Activated B cell treated with CpG ODN at 0.5 μM for 24 hours (primary cell): ENCODE measurements around the gene FBH1. TPM values are rescaled to one million over a fixed set of nuclear protein-coding genes. Genes with fewer than 3 reads are reported as not detected.

Source experiments
- ATAC-seq: fragments of 200-7000 bp; cut with Tn5 transposase; one replicate; pipeline ENCODE4 v1.10.0; 2021; ENCODE audit warnings: low read depth, mild to moderate bottlenecking, moderate library complexity
- CTCF ChIA-PET: fragments of 350-600 bp; sonication (Branson Sonifier 250); formaldehyde crosslinking; loops from one replicate; lab custom pipeline; 2021; ENCODE audit warnings: antibody characterized with exemption; lab: Charles Lee
- POLR2A ChIA-PET: fragments of 350-600 bp; sonication (Branson Sonifier 250); formaldehyde crosslinking; loops from one replicate; lab custom pipeline; 2021; ENCODE audit warnings: antibody characterized with exemption; lab: Charles Lee
- DNase-seq: peaks from one replicate; pipeline ENCODE4 v3.0.0; 2022
- H3K27ac Mint-ChIP-seq: one replicate; pipeline ENCODE4 v1.8.0; 2020; ENCODE audit warnings: mixed read lengths
- H3K27me3 Mint-ChIP-seq: one replicate; pipeline ENCODE4 v1.8.0; 2021; ENCODE audit warnings: mixed read lengths
- H3K36me3 Mint-ChIP-seq: one replicate; pipeline ENCODE4 v1.8.0; 2021; ENCODE audit warnings: low read depth, mixed read lengths
- H3K4me1 Mint-ChIP-seq: one replicate; pipeline ENCODE4 v1.8.0; 2021; ENCODE audit warnings: mixed read lengths
- H3K4me3 Mint-ChIP-seq: one replicate; pipeline ENCODE4 v1.8.0; 2020; ENCODE audit warnings: mild to moderate bottlenecking, mixed read lengths
- H3K9me3 Mint-ChIP-seq: one replicate; pipeline ENCODE4 v1.8.0; 2020; ENCODE audit warnings: mixed read lengths
- intact Hi-C: fragments of 100-400 bp; cut with micrococcal nuclease; formaldehyde crosslinking; loops from one replicate; pipeline ENCODE4 v1.15.1; 2024
- total RNA-seq: library from RNA; stranded (reverse); gene quantifications from 2 replicates; pipeline ENCODE4 v1.2.3, GENCODE V29; 2022
- TF ChIP-seq, protein P1 (sequence below): fragments of 200-600 bp; IDR thresholded peaks from one replicate; pipeline ENCODE4 v1.8.0; 2022; ENCODE audit warnings: antibody characterized with exemption, mild to moderate bottlenecking

FBH1 gene
- total RNA-seq, 1 donor from 2014 or later: 65.5 TPM

- no peak overlapping the region for H3K27ac Mint-ChIP-seq
- POLR2A ChIA-PET: no interaction called here
- no peak overlapping the region for H3K4me3 Mint-ChIP-seq
- H3K36me3 Mint-ChIP-seq: peaks cover 94% of the 10 kb centered on the region
- H3K27me3 Mint-ChIP-seq: no peaks in the 10 kb centered on the region
- H3K4me1 Mint-ChIP-seq: no peaks in the 10 kb centered on the region
- DNase-seq (no peak), ATAC-seq (no peak)
- TF ChIP-seq, protein P1, sequence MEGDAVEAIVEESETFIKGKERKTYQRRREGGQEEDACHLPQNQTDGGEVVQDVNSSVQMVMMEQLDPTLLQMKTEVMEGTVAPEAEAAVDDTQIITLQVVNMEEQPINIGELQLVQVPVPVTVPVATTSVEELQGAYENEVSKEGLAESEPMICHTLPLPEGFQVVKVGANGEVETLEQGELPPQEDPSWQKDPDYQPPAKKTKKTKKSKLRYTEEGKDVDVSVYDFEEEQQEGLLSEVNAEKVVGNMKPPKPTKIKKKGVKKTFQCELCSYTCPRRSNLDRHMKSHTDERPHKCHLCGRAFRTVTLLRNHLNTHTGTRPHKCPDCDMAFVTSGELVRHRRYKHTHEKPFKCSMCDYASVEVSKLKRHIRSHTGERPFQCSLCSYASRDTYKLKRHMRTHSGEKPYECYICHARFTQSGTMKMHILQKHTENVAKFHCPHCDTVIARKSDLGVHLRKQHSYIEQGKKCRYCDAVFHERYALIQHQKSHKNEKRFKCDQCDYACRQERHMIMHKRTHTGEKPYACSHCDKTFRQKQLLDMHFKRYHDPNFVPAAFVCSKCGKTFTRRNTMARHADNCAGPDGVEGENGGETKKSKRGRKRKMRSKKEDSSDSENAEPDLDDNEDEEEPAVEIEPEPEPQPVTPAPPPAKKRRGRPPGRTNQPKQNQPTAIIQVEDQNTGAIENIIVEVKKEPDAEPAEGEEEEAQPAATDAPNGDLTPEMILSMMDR: no peak
- CTCF ChIA-PET: no interaction called here
- H3K9me3 Mint-ChIP-seq: no peaks in the 10 kb centered on the region
- intact Hi-C loops: loop anchor here (10.0 kb wide), 1 partner anchor 486 kb away; no protein-coding TSS in a partner anchor
These were observed 28.7 kb downstream of the FBH1 start for GRCh38 chr10:5918763-5919162.

GRCh38 chr10:5919568-5919967, 29.5 kb downstream of the FBH1 start:
- H3K27me3 Mint-ChIP-seq: no peaks in the 10 kb centered on the region

GRCh38 chr10:5921746-5922145, 31.7 kb downstream of the FBH1 start:
- H3K9me3 Mint-ChIP-seq: no peaks in the 10 kb centered on the region
- peaks cover 92% of the 10 kb centered on the region for H3K36me3 Mint-ChIP-seq
- ChIA-PET CTCF (no interaction called here), POLR2A (no interaction called here)
- intact Hi-C loops: no loop called here
- no peaks in the 10 kb centered on the region for H3K4me1 Mint-ChIP-seq
- no peak overlapping the region for H3K4me3 Mint-ChIP-seq
- ATAC-seq: no peak
- no peak overlapping the region for H3K27ac Mint-ChIP-seq
- H3K27me3 Mint-ChIP-seq: no peaks in the 10 kb centered on the region
- TF ChIP-seq, protein P1: no peak
- no peak for DNase-seq

More at GRCh38 chr10:5919568-5919967, 29.5 kb downstream of the FBH1 start:
- H3K9me3 Mint-ChIP-seq: no peaks in the 10 kb centered on the region
- H3K27ac Mint-ChIP-seq: no peak overlapping the region
- intact Hi-C loops: loop anchor here (10.0 kb wide), 1 partner anchor 485 kb away; no protein-coding TSS in a partner anchor
- ChIA-PET POLR2A (no interaction called here), CTCF (no interaction called here)
- TF ChIP-seq, protein P1: no peak
- ATAC-seq: no peak
- no peaks in the 10 kb centered on the region for H3K4me1 Mint-ChIP-seq
- no peak for DNase-seq
- peaks cover 93% of the 10 kb centered on the region for H3K36me3 Mint-ChIP-seq
- no peak overlapping the region for H3K4me3 Mint-ChIP-seq

DNA sequence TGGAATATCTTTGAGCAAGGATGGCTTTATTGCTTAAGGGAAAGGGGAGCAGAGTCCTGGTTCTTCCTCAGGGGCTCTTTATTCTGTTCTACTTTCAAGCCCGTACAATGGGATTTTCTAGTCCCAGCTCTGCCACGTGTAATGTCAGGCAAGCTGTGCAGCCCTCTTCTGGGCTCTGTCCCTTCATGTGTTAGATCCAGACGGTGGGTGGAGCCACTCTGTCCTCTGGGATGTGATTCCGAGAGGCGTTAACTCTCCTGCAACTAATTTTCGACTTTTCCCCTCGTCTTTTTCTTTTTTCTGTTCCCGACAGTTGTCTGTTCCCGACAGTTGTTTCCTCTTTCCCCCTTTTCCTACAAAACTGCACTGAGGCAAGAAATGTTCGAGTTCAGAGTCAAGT, 34.8 kb downstream of the FBH1 start:
- intact Hi-C loops: no loop called here
- ChIA-PET CTCF (no interaction called here), POLR2A (no interaction called here)
- no peak overlapping the region for H3K4me3 Mint-ChIP-seq
- H3K27ac Mint-ChIP-seq: no peak overlapping the region
- H3K4me1 Mint-ChIP-seq: no peaks in the 10 kb centered on the region
- TF ChIP-seq, protein P1: no peak
- no peaks in the 10 kb centered on the region for H3K9me3 Mint-ChIP-seq
- no peaks in the 10 kb centered on the region for H3K27me3 Mint-ChIP-seq
- H3K36me3 Mint-ChIP-seq: peaks cover 93% of the 10 kb centered on the region
- no peak for DNase-seq
- no peak for ATAC-seq

DNA sequence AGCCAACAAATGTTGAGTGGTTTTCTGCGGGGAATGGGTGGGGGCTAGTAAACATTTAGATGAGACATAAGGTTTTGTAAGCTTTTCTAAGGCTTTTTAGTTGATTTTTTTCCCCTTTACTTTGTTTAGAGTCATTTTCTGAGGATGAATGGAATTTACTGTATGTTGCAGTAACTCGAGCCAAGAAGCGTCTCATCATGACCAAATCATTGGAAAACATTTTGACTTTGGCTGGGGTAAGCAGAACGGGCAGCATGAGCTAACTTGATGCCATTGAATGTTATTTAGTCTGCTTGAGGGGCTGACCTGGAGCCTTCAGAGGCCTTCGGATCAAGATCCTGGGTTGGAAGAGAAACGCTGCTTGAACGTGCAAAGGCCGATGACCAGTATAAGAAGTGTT, 37.3 kb downstream of the FBH1 start:
- ChIA-PET POLR2A (no interaction called here), CTCF (no interaction called here)
- Mint-ChIP-seq H3K4me1 (no peaks in the 10 kb centered on the region), H3K4me3 (no peak overlapping the region), H3K9me3 (no peaks in the 10 kb centered on the region), H3K27ac (no peak overlapping the region), H3K27me3 (no peaks in the 10 kb centered on the region), H3K36me3 (peaks cover 90% of the 10 kb centered on the region)
- no peak for ATAC-seq
- TF ChIP-seq, protein P1: no peak
- DNase-seq: no peak
- intact Hi-C loops: no loop called here
